ENCODE data around the gene CEACAM1. TPM values are rescaled to one million over a fixed set of nuclear protein-coding genes. Genes with fewer than 3 reads are reported as not detected.
"Not testable (repeated sequence)": the region's sequence is repeated elsewhere in the genome, so short reads cannot be mapped to it uniquely, and the experiment has no call there.

The CEACAM1 gene
- total RNA-seq, 1 experiment from 2014 or later: 0.56 TPM

GRCh38 chr19:42494321-42494720 lies 34.0 kb downstream of the CEACAM1 start:
- Mint-ChIP-seq H3K9me3 (ENCODE audit: unreplicated experiment) (no peaks in the 10 kb centered on the region), H3K27ac (ENCODE audit: low read depth, unreplicated experiment) (no peak overlapping the region), H3K4me3 (ENCODE audit: unreplicated experiment) (no peak overlapping the region), H3K4me1 (ENCODE audit: insufficient read depth, unreplicated experiment) (no peaks in the 10 kb centered on the region), H3K27me3 (ENCODE audit: insufficient read depth, unreplicated experiment) (no peaks in the 10 kb centered on the region), H3K36me3 (ENCODE audit: insufficient read depth, unreplicated experiment) (no peaks in the 10 kb centered on the region)
- no TSS peak for BruUV-seq (replicated peaks)
- CTCF ChIA-PET: interaction anchor here (1.3 kb wide), 1 partner anchor 36 kb away, joined by 3 read pairs; no protein-coding TSS in a partner anchor
- intact Hi-C loops (cut with micrococcal nuclease): no loop called here
- no peak for DNase-seq (ENCODE audit: unreplicated experiment)
- TF ChIP-seq CTCF (IDR thresholded peaks at IDR 0.05; ENCODE audit: unreplicated experiment): no peak
- POLR2A ChIA-PET: no interaction called here

- peaks cover 8% of the 10 kb centered on the region for H3K27me3 Mint-ChIP-seq (ENCODE audit: insufficient read depth, unreplicated experiment)
- no peaks in the 10 kb centered on the region for H3K4me1 Mint-ChIP-seq (ENCODE audit: insufficient read depth, unreplicated experiment)
- no peak for DNase-seq (ENCODE audit: unreplicated experiment)
- POLR2A ChIA-PET: interaction anchor here (0.7 kb wide), 1 partner anchor 149 kb away, joined by 3 read pairs; no protein-coding TSS in a partner anchor
- CTCF ChIA-PET: interaction anchor here (0.5 to 1.0 kb wide), 3 partner anchors 77 to 244 kb away, joined by 3 to 4 read pairs (median 3); no protein-coding TSS in a partner anchor
- H3K4me3 Mint-ChIP-seq (ENCODE audit: unreplicated experiment): no peak overlapping the region
- H3K36me3 Mint-ChIP-seq (ENCODE audit: insufficient read depth, unreplicated experiment): no peaks in the 10 kb centered on the region
- no peak for TF ChIP-seq CTCF (IDR thresholded peaks at IDR 0.05; ENCODE audit: unreplicated experiment)
- no peaks in the 10 kb centered on the region for H3K9me3 Mint-ChIP-seq (ENCODE audit: unreplicated experiment)
- intact Hi-C loops (cut with micrococcal nuclease): no loop called here
- H3K27ac Mint-ChIP-seq (ENCODE audit: low read depth, unreplicated experiment): no peak overlapping the region
- no TSS peak for BruUV-seq (replicated peaks)
Measured at GRCh38 chr19:42488783-42489521, 39.3 kb downstream of the CEACAM1 start.

- Mint-ChIP-seq H3K27ac (ENCODE audit: low read depth, unreplicated experiment) (no peak overlapping the region), H3K4me3 (ENCODE audit: unreplicated experiment) (no peak overlapping the region), H3K4me1 (ENCODE audit: insufficient read depth, unreplicated experiment) (no peaks in the 10 kb centered on the region), H3K36me3 (ENCODE audit: insufficient read depth, unreplicated experiment) (no peaks in the 10 kb centered on the region), H3K9me3 (ENCODE audit: unreplicated experiment) (no peaks in the 10 kb centered on the region), H3K27me3 (ENCODE audit: insufficient read depth, unreplicated experiment) (peaks cover 16% of the 10 kb centered on the region)
- intact Hi-C loops (cut with micrococcal nuclease): no loop called here
- DNase-seq (ENCODE audit: unreplicated experiment): no peak
- no peak for TF ChIP-seq CTCF (IDR thresholded peaks at IDR 0.05; ENCODE audit: unreplicated experiment)
- no TSS peak for BruUV-seq (replicated peaks)
- ChIA-PET POLR2A (interaction anchor here (0.7 kb wide), 1 partner anchor 151 kb away, joined by 3 read pairs; no protein-coding TSS in a partner anchor), CTCF (no interaction called here)
Measured at GRCh38 chr19:42487798-42488178, 40.5 kb downstream of the CEACAM1 start.

- no peaks in the 10 kb centered on the region for H3K9me3 Mint-ChIP-seq (ENCODE audit: unreplicated experiment)
- no TSS peak for BruUV-seq (replicated peaks)
- intact Hi-C loops (cut with micrococcal nuclease): no loop called here
- H3K4me1 Mint-ChIP-seq (ENCODE audit: insufficient read depth, unreplicated experiment): no peaks in the 10 kb centered on the region
- H3K36me3 Mint-ChIP-seq (ENCODE audit: insufficient read depth, unreplicated experiment): no peaks in the 10 kb centered on the region
- H3K4me3 Mint-ChIP-seq (ENCODE audit: unreplicated experiment): no peak overlapping the region
- DNase-seq (ENCODE audit: unreplicated experiment): no peak
- H3K27ac Mint-ChIP-seq (ENCODE audit: low read depth, unreplicated experiment): no peak overlapping the region
- ChIA-PET CTCF (no interaction called here), POLR2A (no interaction called here)
- no peak for TF ChIP-seq CTCF (IDR thresholded peaks at IDR 0.05; ENCODE audit: unreplicated experiment)
- H3K27me3 Mint-ChIP-seq (ENCODE audit: insufficient read depth, unreplicated experiment): peaks cover 16% of the 10 kb centered on the region
Measured at GRCh38 chr19:42487032-42487797, 41.1 kb downstream of the CEACAM1 start.

GRCh38 chr19:42485036-42485435 lies 43.2 kb downstream of the CEACAM1 start:
- H3K36me3 Mint-ChIP-seq (ENCODE audit: insufficient read depth, unreplicated experiment); H3K9me3 Mint-ChIP-seq (ENCODE audit: unreplicated experiment); H3K4me1 Mint-ChIP-seq (ENCODE audit: insufficient read depth, unreplicated experiment); H3K4me3 Mint-ChIP-seq (ENCODE audit: unreplicated experiment); H3K27ac Mint-ChIP-seq (ENCODE audit: low read depth, unreplicated experiment); intact Hi-C loops (cut with micrococcal nuclease); BruUV-seq (replicated peaks); DNase-seq (ENCODE audit: unreplicated experiment); CTCF ChIA-PET: not testable (repeated sequence)
- POLR2A ChIA-PET: interaction anchor here (0.6 kb wide), 1 partner anchor 25 kb away, joined by 3 read pairs; no protein-coding TSS in a partner anchor
- peaks cover 16% of the 10 kb centered on the region for H3K27me3 Mint-ChIP-seq (ENCODE audit: insufficient read depth, unreplicated experiment)

Data from MCF 10A (cell line).